Measurements from ENCODE around the gene LY6G5B. TPM values are rescaled to one million over a fixed set of nuclear protein-coding genes. Genes with fewer than 3 reads are reported as not detected.

Gene LY6G5B
- total RNA-seq = 10 to 100 TPM in 1 of 4 donors, 1 to 10 TPM in 3; 4.2 to 21.3 (median 7.1) TPM

GRCh38 chr6:31669676-31670075 lies at the start of gene LY6G5B:
Gene LY6G5B (plus strand): TSS chr6:31669976. CDS start chr6:31670951, 975 bp downstream.
- H3K4me3 ChIP-seq (ENCODE audit: low read depth, poor library complexity, severe bottlenecking) = no peak within 1 kb of the TSS
- TF ChIP-seq POLR2A (IDR thresholded peaks at IDR 0.05) = no peak
- TF ChIP-seq CTCF (IDR thresholded peaks at IDR 0.05) = no peak
- DNase-seq (ENCODE audit: low spot score in 2 of 2) = no peak
- WGBS, 2 donors = 81 to 88% methylated on average over 8 of the region's 8 CpGs
- intact Hi-C loops (cut with DNase I; ENCODE audit: low total_unique reads) = no loop called here

- TF ChIP-seq POLR2A (IDR thresholded peaks at IDR 0.05) = peak in 1 of 2 donors; percentile 65
- no peak for TF ChIP-seq CTCF (IDR thresholded peaks at IDR 0.05)
- DNase-seq (ENCODE audit: low spot score in 2 of 2) = peak; percentile 66 to 99
- peak within 1 kb of the TSS; percentile 76 for H3K4me3 ChIP-seq (ENCODE audit: low read depth, poor library complexity, severe bottlenecking)
- intact Hi-C loops (cut with DNase I; ENCODE audit: low total_unique reads) = no loop called here
- WGBS, 2 donors = 0 to 1% methylated on average over 51 to 64 of the region's 67 CpGs
These were observed 49.0 kb upstream of the LY6G5B start, which contains the start of gene PRRC2A for GRCh38 chr6:31620586-31621319. Gene PRRC2A (plus strand): TSS chr6:31620715. CDS start chr6:31622790, 2,075 bp downstream.

GRCh38 chr6:31621320-31621939 lies 48.3 kb upstream of the LY6G5B start:
- WGBS, 2 donors = 9% methylated on average over 15 of the region's 15 CpGs
- intact Hi-C loops (cut with DNase I; ENCODE audit: low total_unique reads) = no loop called here

GRCh38 chr6:31621991-31622390 lies 47.8 kb upstream of the LY6G5B start:
- TF ChIP-seq POLR2A (IDR thresholded peaks at IDR 0.05) = no peak
- DNase-seq (ENCODE audit: low spot score in 2 of 2) = no peak
- WGBS, 2 donors = 19% methylated on average over 4 of the region's 4 CpGs
- intact Hi-C loops (cut with DNase I; ENCODE audit: low total_unique reads) = no loop called here
- no peak overlapping the region for H3K4me3 ChIP-seq (ENCODE audit: low read depth, poor library complexity, severe bottlenecking)

More at GRCh38 chr6:31621320-31621939, 48.3 kb upstream of the LY6G5B start:
- no peak for DNase-seq (ENCODE audit: low spot score in 2 of 2)
- TF ChIP-seq CTCF (IDR thresholded peaks at IDR 0.05) (no peak), POLR2A (IDR thresholded peaks at IDR 0.05) (no peak)
- peak overlapping the region; percentile 76 for H3K4me3 ChIP-seq (ENCODE audit: low read depth, poor library complexity, severe bottlenecking)

- intact Hi-C loops (cut with DNase I; ENCODE audit: low total_unique reads) = no loop called here
- peak; percentile 49 to 91 for DNase-seq (ENCODE audit: low spot score in 2 of 2)
- no peak overlapping the region for H3K4me3 ChIP-seq (ENCODE audit: low read depth, poor library complexity, severe bottlenecking)
- TF ChIP-seq POLR2A (IDR thresholded peaks at IDR 0.05) = no peak
- no peak for TF ChIP-seq CTCF (IDR thresholded peaks at IDR 0.05)
- 35 to 47% methylated on average over 10 of the region's 10 CpGs for WGBS, 2 donors
These were observed 47.1 kb upstream of the LY6G5B start for GRCh38 chr6:31622684-31623091.

- DNase-seq (ENCODE audit: low spot score in 2 of 2) = no peak
- intact Hi-C loops (cut with DNase I; ENCODE audit: low total_unique reads) = no loop called here
- TF ChIP-seq POLR2A (IDR thresholded peaks at IDR 0.05) (no peak), CTCF (IDR thresholded peaks at IDR 0.05) (no peak)
- 80 to 84% methylated on average over 10 of the region's 10 CpGs for WGBS, 2 donors
- H3K4me3 ChIP-seq (ENCODE audit: low read depth, poor library complexity, severe bottlenecking) = no peak overlapping the region
These were observed 45.7 kb upstream of the LY6G5B start for GRCh38 chr6:31624070-31624469.
